ENCODE measurements around the gene DENR.

DNA sequence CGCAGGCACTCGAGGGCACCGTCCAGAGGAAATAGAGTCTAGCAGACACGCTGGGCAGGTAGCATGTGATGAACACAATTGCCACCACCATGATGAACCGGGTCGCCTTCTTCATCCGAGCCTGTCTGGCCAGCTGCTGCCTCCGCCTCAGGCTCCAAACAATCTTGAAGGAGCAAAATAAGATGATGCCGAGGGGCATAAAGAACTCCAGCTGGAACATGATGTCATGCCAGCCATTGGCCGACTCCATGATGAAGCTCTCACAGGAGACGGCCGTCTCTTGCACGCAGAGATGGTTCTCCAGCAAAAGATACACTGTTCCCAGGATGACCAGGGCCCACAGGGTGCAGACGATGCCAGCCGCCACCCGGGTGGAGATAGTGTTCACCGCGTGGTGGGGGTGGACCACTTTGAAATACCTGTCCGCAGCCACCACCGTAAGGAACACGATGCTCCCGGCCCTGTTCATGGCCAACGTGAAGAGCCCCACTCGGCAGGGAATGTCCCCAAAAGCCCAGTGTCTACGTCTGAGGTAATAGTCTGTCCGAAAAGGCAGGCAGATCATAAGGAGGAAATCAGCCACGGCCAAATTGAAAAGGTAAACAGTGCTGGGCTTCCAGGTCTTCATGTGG lies 22.9 kb upstream of the DENR start:
- TF ChIP-seq, protein P1, sequence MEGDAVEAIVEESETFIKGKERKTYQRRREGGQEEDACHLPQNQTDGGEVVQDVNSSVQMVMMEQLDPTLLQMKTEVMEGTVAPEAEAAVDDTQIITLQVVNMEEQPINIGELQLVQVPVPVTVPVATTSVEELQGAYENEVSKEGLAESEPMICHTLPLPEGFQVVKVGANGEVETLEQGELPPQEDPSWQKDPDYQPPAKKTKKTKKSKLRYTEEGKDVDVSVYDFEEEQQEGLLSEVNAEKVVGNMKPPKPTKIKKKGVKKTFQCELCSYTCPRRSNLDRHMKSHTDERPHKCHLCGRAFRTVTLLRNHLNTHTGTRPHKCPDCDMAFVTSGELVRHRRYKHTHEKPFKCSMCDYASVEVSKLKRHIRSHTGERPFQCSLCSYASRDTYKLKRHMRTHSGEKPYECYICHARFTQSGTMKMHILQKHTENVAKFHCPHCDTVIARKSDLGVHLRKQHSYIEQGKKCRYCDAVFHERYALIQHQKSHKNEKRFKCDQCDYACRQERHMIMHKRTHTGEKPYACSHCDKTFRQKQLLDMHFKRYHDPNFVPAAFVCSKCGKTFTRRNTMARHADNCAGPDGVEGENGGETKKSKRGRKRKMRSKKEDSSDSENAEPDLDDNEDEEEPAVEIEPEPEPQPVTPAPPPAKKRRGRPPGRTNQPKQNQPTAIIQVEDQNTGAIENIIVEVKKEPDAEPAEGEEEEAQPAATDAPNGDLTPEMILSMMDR (IDR thresholded peaks at IDR 0.05): no peak
- no peak for TF ChIP-seq ZFX (IDR thresholded peaks at IDR 0.05; ENCODE audit: borderline replicate concordance)
